ENCODE results near the gene MFN1.

MFN1 gene

DNA sequence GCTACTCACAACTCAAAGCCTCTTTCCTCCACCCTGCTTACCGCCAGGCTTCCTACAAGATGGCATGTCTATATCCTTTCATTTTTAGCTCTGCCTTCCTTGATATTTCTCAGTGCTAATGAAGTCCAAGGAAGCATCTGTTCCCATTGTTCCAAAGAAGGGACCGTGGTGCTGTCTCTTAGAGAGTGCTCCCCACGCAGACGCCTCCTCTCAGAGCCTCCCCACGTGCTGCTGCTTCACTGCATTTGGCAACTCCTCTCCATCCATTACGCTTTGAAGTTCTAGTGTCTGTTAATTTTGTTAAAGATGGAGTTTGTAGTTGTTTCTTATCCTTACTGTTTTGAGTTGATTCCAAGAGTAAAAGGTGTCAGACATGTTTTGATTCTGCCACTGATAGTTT lies 77.6 kb downstream of the MFN1 start:
- no peak overlapping the region for H3K9ac ChIP-seq (ENCODE audit: low read length)
- no peaks in the 10 kb centered on the region for H3K79me2 ChIP-seq (ENCODE audit: low read length)
- no peaks in the 10 kb centered on the region for H3K9me3 ChIP-seq (ENCODE audit: insufficient read depth, low read length)
- no peak overlapping the region for H3K4me2 ChIP-seq (ENCODE audit: low read length)
- TF ChIP-seq EZH2phosphoT487 (IDR thresholded peaks at IDR 0.05; ENCODE audit: low read depth), result no peak
- TF ChIP-seq, protein P1, sequence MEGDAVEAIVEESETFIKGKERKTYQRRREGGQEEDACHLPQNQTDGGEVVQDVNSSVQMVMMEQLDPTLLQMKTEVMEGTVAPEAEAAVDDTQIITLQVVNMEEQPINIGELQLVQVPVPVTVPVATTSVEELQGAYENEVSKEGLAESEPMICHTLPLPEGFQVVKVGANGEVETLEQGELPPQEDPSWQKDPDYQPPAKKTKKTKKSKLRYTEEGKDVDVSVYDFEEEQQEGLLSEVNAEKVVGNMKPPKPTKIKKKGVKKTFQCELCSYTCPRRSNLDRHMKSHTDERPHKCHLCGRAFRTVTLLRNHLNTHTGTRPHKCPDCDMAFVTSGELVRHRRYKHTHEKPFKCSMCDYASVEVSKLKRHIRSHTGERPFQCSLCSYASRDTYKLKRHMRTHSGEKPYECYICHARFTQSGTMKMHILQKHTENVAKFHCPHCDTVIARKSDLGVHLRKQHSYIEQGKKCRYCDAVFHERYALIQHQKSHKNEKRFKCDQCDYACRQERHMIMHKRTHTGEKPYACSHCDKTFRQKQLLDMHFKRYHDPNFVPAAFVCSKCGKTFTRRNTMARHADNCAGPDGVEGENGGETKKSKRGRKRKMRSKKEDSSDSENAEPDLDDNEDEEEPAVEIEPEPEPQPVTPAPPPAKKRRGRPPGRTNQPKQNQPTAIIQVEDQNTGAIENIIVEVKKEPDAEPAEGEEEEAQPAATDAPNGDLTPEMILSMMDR (IDR thresholded peaks at IDR 0.05; ENCODE audit: low read depth, low read length), result no peak
- H2AFZ ChIP-seq (ENCODE audit: low read depth, low read length), result no peak overlapping the region
- no peaks in the 10 kb centered on the region for H3K4me1 ChIP-seq (ENCODE audit: low read length)
- H4K20me1 ChIP-seq (ENCODE audit: insufficient read depth, low read length), result no peaks in the 10 kb centered on the region
- H3K36me3 ChIP-seq (replicated peaks; ENCODE audit: low read depth, low read length), result no peaks in the 10 kb centered on the region
- no peak overlapping the region for H3K4me3 ChIP-seq (ENCODE audit: low read length)
- H3K27me3 ChIP-seq (ENCODE audit: low read depth, low read length), result no peaks in the 10 kb centered on the region
- H3K27ac ChIP-seq (ENCODE audit: low read length), result no peak overlapping the region

DNA sequence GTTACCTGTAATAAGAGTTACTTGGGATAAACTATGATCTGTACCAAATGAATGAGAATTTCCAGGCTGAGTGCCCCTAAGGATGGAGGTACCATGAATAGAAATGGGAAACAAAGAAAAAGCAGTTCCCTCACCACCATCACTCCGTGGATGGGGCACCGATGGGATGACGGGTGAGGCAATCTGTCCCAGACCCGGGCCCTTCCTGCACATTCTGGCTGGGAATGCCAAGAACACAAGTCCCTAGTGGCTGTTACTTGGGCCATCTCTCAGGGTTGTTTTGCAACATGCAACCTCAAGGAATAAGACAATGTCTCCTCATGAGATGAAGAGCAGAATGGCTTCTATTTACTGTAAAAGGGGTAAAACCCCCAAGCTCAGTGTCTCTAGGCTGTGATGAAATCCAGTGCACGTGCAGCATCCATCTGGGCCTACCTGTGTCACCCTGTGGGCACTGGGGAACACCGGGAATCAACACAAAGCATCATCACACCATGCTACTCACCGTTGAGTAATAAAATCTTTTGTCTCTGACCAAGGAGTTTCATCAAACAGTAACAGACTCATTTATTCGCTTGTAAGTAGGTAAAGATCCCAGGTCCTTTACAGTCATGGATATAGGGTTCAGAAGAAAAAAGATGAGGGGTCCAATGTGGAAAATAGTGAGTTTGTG lies 81.5 kb downstream of the MFN1 start:
- H3K79me2 ChIP-seq (ENCODE audit: low read length), result no peaks in the 10 kb centered on the region
- no peak overlapping the region for H3K4me2 ChIP-seq (ENCODE audit: low read length)
- TF ChIP-seq, protein P1 (IDR thresholded peaks at IDR 0.05; ENCODE audit: low read depth, low read length), result no peak
- TF ChIP-seq EZH2phosphoT487 (IDR thresholded peaks at IDR 0.05; ENCODE audit: low read depth), result no peak

DNA sequence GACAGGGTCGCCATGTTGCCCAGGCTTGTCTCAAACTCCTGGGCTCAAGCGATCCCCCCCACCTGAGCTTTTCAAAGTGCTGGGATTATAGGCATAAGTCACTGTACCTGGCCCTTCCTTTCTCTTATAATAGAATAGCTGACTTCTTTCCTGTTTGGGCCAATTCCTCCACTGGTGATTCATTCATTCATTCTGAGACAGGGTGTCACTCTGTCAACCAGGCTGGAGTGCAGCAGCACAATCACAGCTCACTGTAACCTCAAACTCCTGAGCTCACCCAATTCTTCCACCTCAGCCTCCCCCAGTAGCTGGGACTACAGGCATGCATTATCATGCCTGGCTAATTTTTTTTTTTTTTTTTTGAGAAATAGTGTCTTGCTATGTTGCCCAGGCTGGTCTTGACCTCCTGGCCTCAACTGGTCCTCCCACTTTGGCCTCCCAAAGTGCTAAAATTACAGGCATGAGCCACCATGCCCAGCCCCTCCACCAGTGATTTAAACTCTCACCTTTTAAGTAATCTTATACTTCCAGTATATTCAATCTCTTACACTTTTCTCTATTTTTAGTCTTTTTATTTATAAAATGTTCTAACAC lies 82.9 kb downstream of the MFN1 start:
- no peaks in the 10 kb centered on the region for H4K20me1 ChIP-seq (ENCODE audit: insufficient read depth, low read length)
- H3K9ac ChIP-seq (ENCODE audit: low read length), result no peak overlapping the region
- no peak overlapping the region for H3K27ac ChIP-seq (ENCODE audit: low read length)

More for the DNA sequence above, 81.5 kb downstream of the MFN1 start:
- no peaks in the 10 kb centered on the region for H3K9me3 ChIP-seq (ENCODE audit: insufficient read depth, low read length)
- peaks cover 22% of the 10 kb centered on the region for H3K4me1 ChIP-seq (ENCODE audit: low read length)
- H3K27me3 ChIP-seq (ENCODE audit: low read depth, low read length), result no peaks in the 10 kb centered on the region; the same call in 1 of the 2 replicates
- no peak overlapping the region for H3K27ac ChIP-seq (ENCODE audit: low read length)
- H2AFZ ChIP-seq (ENCODE audit: low read depth, low read length), result no peak overlapping the region
- no peaks in the 10 kb centered on the region for H3K36me3 ChIP-seq (replicated peaks; ENCODE audit: low read depth, low read length)
- no peak overlapping the region for H3K4me3 ChIP-seq (ENCODE audit: low read length)
- no peaks in the 10 kb centered on the region for H4K20me1 ChIP-seq (ENCODE audit: insufficient read depth, low read length)
- H3K9ac ChIP-seq (ENCODE audit: low read length), result no peak overlapping the region

DNA sequence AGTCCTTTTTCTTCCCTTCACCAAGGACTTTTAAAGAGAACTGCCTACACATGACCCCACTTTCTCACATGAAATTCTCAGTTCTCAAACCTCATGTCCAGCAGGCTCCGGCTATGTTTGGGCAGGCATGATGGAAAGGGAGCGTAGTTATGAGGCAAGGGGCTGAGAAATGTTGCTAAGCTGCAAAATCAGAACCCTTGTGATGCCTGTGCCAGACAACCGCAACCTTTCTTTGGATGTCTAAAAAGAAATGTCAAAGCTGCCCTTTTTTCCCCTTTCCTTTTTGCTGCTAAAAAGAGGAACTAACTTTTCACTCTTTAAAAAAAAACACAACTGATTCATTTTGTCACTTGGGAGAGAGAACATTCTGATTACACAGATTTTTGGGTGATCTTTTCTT lies 84.5 kb downstream of the MFN1 start:
- H4K20me1 ChIP-seq (ENCODE audit: insufficient read depth, low read length), result no peaks in the 10 kb centered on the region
- no peaks in the 10 kb centered on the region; the same call in 1 of the 2 replicates for H3K27me3 ChIP-seq (ENCODE audit: low read depth, low read length)
- no peaks in the 10 kb centered on the region for H3K9me3 ChIP-seq (ENCODE audit: insufficient read depth, low read length)
- peak overlapping the region; percentile 37 for H3K27ac ChIP-seq (ENCODE audit: low read length)
- peak overlapping the region; percentile 71 for H3K4me2 ChIP-seq (ENCODE audit: low read length)
- H2AFZ ChIP-seq (ENCODE audit: low read depth, low read length), result no peak overlapping the region
- peak overlapping the region; percentile 52 for H3K4me3 ChIP-seq (ENCODE audit: low read length)
- no peaks in the 10 kb centered on the region for H3K79me2 ChIP-seq (ENCODE audit: low read length)
- H3K36me3 ChIP-seq (replicated peaks; ENCODE audit: low read depth, low read length), result no peaks in the 10 kb centered on the region
- H3K9ac ChIP-seq (ENCODE audit: low read length), result no peak overlapping the region; the same call in 1 of the 2 replicates
- peaks cover 37% of the 10 kb centered on the region for H3K4me1 ChIP-seq (ENCODE audit: low read length)
- TF ChIP-seq, protein P1 (IDR thresholded peaks at IDR 0.05; ENCODE audit: low read depth, low read length), result no peak
- no peak for TF ChIP-seq EZH2phosphoT487 (IDR thresholded peaks at IDR 0.05; ENCODE audit: low read depth)

More for the DNA sequence above, 82.9 kb downstream of the MFN1 start:
- Histone ChIP-seq H3K9me3 (ENCODE audit: insufficient read depth, low read length) (no peaks in the 10 kb centered on the region), H3K36me3 (replicated peaks; ENCODE audit: low read depth, low read length) (no peaks in the 10 kb centered on the region), H3K4me1 (ENCODE audit: low read length) (peaks cover 29% of the 10 kb centered on the region), H3K4me2 (ENCODE audit: low read length) (no peak overlapping the region), H3K4me3 (ENCODE audit: low read length) (no peak overlapping the region), H3K27me3 (ENCODE audit: low read depth, low read length) (no peaks in the 10 kb centered on the region; the same call in 1 of the 2 replicates), H2AFZ (ENCODE audit: low read depth, low read length) (no peak overlapping the region), H3K79me2 (ENCODE audit: low read length) (no peaks in the 10 kb centered on the region)
- TF ChIP-seq, protein P1 (IDR thresholded peaks at IDR 0.05; ENCODE audit: low read depth, low read length), result no peak
- no peak for TF ChIP-seq EZH2phosphoT487 (IDR thresholded peaks at IDR 0.05; ENCODE audit: low read depth)

All from OCI-LY3 (cell line).